ENCODE results near the gene LTBP1.

Gene LTBP1

DNA sequence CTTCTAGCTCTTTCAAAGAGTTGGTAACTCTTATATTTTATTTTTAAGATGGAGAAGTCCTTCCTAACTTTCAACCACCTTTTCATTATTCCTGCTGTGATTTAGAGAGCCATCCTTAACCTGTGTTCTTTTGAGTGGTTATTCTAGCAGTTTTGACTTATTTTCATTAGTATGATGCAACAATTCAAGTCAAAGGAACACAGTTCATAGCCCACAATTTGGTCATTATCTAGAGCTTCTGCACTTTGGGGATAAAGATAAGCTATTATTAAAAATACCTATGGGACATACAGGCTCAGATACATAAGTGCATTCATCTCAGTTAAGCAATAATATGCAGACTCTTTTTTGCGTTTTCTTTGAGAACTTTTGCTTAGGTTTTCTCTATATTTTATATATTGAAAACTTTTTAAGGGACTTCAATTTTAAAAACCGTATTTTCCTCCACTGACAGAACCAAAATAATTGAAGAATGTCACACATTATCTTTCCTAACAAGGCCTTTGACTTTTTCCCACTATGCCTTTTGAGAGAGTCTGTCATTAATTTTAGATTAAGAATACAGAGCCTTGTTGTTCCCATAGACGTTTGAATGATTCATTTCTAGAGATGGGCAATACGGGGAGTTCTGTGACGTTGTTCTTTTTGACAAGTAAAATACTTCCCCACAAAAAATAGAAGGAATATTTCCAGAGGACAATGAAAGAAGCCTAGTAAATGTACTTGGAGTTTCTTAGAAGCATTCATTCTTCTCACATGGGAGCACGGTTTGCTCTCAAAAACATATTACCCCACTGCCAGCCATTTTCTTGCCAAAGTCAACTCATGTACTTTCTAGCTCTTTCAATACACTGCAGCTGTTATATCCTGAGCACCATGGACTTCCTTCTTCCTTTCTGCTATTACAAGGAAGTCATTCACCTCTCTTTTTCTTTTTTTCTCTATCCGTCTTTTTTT is 486.8 kb downstream of the LTBP1 start:
- Histone ChIP-seq H3K4me3 (ENCODE audit: low read length) (no peak overlapping the region), H3K79me1 (ENCODE audit: low read length) (no peaks in the 10 kb centered on the region), H3K9ac (ENCODE audit: low read length) (no peak overlapping the region), H2BK15ac (replicated peaks; ENCODE audit: low read depth) (no peak overlapping the region), H3K27me3 (ENCODE audit: insufficient read depth, low read length, poor library complexity) (no peaks in the 10 kb centered on the region), H3K27ac (ENCODE audit: low read depth, low read length) (no peak overlapping the region), H3K18ac (ENCODE audit: low read length) (no peak overlapping the region), H2BK120ac (ENCODE audit: low read depth, low read length) (no peak overlapping the region), H4K8ac (ENCODE audit: low read depth, low read length) (no peak overlapping the region), H2AK5ac (ENCODE audit: low read length) (no peak overlapping the region), H3K56ac (ENCODE audit: low read length) (no peak overlapping the region), H2BK5ac (ENCODE audit: low read length) (no peak overlapping the region), H3K4me1 (ENCODE audit: control insufficient read depth, low read depth, low read length) (no peaks in the 10 kb centered on the region), H3K23ac (ENCODE audit: low read length) (no peak overlapping the region), H3K79me2 (ENCODE audit: control insufficient read depth, insufficient read depth, low read length) (no peaks in the 10 kb centered on the region), H3K4me2 (ENCODE audit: low read length) (no peak overlapping the region), H3K4ac (ENCODE audit: low read depth, low read length) (no peak overlapping the region), H4K5ac (ENCODE audit: low read length) (no peak overlapping the region), H3K36me3 (ENCODE audit: control insufficient read depth, insufficient read depth, low read length) (no peaks in the 10 kb centered on the region)
- DNase-seq = no peak
- WGBS (ENCODE audit: extremely low coverage, insufficient coverage, low lambda C conversion rate) = no CpG with 5 or more reads among the region's 7 CpGs

DNA sequence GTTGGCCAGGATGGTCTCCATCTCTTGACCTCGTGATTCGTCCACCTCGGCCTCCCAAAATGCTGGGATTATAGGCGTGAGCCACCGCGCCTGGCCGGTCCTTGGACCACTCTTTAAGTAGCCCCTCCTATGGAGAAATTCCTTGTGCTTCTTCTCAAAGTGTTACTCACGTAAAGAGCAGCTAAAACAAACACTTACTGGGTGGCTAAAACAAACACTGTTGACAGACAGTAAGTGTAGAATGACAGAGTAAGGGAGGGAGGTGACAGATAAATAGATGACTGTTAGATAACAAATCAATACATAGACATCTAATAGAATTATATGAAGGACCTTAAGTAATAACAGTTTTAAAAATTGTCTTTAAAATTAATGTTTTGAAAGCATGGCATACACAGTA is 488.8 kb downstream of the LTBP1 start:
- no peak overlapping the region for H2BK5ac ChIP-seq (ENCODE audit: low read length)
- H3K23ac ChIP-seq (ENCODE audit: low read length) = no peak overlapping the region
- H2AK5ac ChIP-seq (ENCODE audit: low read length) = no peak overlapping the region
- H3K4ac ChIP-seq (ENCODE audit: low read depth, low read length) = no peak overlapping the region
- H3K9ac ChIP-seq (ENCODE audit: low read length) = no peak overlapping the region
- H3K27ac ChIP-seq (ENCODE audit: low read depth, low read length) = no peak overlapping the region
- no peak overlapping the region for H3K4me2 ChIP-seq (ENCODE audit: low read length)
- H4K5ac ChIP-seq (ENCODE audit: low read length) = no peak overlapping the region
- H3K56ac ChIP-seq (ENCODE audit: low read length) = no peak overlapping the region
- H3K36me3 ChIP-seq (ENCODE audit: control insufficient read depth, insufficient read depth, low read length) = no peaks in the 10 kb centered on the region
- no peak overlapping the region for H4K8ac ChIP-seq (ENCODE audit: low read depth, low read length)
- no CpG with 5 or more reads among the region's 8 CpGs for WGBS (ENCODE audit: extremely low coverage, insufficient coverage, low lambda C conversion rate)
- H3K27me3 ChIP-seq (ENCODE audit: insufficient read depth, low read length, poor library complexity) = no peaks in the 10 kb centered on the region
- H3K4me3 ChIP-seq (ENCODE audit: low read length) = no peak overlapping the region
- no peaks in the 10 kb centered on the region for H3K79me1 ChIP-seq (ENCODE audit: low read length)
- H3K18ac ChIP-seq (ENCODE audit: low read length) = no peak overlapping the region
- no peak for DNase-seq
- H2BK120ac ChIP-seq (ENCODE audit: low read depth, low read length) = no peak overlapping the region
- H3K79me2 ChIP-seq (ENCODE audit: control insufficient read depth, insufficient read depth, low read length) = no peaks in the 10 kb centered on the region
- no peak overlapping the region for H2BK15ac ChIP-seq (replicated peaks; ENCODE audit: low read depth)
- H3K4me1 ChIP-seq (ENCODE audit: control insufficient read depth, low read depth, low read length) = no peaks in the 10 kb centered on the region

DNA sequence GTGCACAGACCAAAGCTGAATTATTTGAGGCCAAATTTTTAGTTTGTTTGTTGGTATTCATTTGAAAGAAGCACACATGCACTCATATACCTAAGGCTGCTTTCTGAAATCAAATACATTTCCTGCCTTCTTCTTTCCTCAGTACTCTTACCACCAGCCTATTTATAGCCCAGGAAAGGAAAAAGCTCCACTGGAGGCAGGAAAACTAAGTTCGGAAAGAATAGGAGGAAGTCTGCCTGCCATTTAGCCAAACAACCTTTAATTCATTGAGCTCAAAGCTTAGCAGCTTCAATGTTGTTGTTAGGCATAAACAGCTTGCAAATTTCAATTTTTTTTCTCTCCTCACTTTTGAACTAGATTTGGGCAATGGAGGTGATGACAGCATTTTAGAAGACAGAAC is 489.3 kb downstream of the LTBP1 start:
- Histone ChIP-seq H3K9ac (ENCODE audit: low read length) (no peak overlapping the region), H3K4me2 (ENCODE audit: low read length) (no peak overlapping the region), H4K5ac (ENCODE audit: low read length) (no peak overlapping the region), H3K27me3 (ENCODE audit: insufficient read depth, low read length, poor library complexity) (no peaks in the 10 kb centered on the region), H3K4me1 (ENCODE audit: control insufficient read depth, low read depth, low read length) (no peaks in the 10 kb centered on the region), H3K18ac (ENCODE audit: low read length) (no peak overlapping the region), H3K4ac (ENCODE audit: low read depth, low read length) (no peak overlapping the region), H2AK5ac (ENCODE audit: low read length) (no peak overlapping the region), H3K56ac (ENCODE audit: low read length) (no peak overlapping the region), H3K36me3 (ENCODE audit: control insufficient read depth, insufficient read depth, low read length) (no peaks in the 10 kb centered on the region), H2BK120ac (ENCODE audit: low read depth, low read length) (no peak overlapping the region), H3K27ac (ENCODE audit: low read depth, low read length) (no peak overlapping the region), H3K79me2 (ENCODE audit: control insufficient read depth, insufficient read depth, low read length) (no peaks in the 10 kb centered on the region), H3K79me1 (ENCODE audit: low read length) (no peaks in the 10 kb centered on the region), H3K23ac (ENCODE audit: low read length) (no peak overlapping the region), H2BK5ac (ENCODE audit: low read length) (no peak overlapping the region), H2BK15ac (replicated peaks; ENCODE audit: low read depth) (no peak overlapping the region), H3K4me3 (ENCODE audit: low read length) (no peak overlapping the region), H4K8ac (ENCODE audit: low read depth, low read length) (no peak overlapping the region)
- no peak for DNase-seq
- no CpG with 5 or more reads among the region's 1 CpG for WGBS (ENCODE audit: extremely low coverage, insufficient coverage, low lambda C conversion rate)

DNA sequence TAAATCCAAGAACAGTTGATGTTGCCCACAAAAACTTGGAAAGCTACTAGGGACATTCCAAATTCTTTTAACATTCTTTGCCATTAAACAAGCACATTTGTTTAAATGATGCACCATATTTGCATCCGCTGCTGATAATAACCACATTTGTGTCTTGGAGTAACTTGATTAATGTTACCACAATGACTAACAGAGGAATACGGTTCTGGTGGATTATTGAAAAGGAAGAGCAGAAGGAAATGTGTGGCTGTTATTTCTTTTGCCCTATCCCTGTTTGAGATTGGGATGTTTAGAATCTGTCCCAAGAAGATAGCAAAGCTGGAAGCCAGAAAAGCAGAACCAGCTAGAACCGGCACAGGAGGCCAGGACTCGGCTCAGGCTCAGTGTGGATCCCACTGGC is 490.5 kb downstream of the LTBP1 start:
- Histone ChIP-seq H2BK5ac (ENCODE audit: low read length) (no peak overlapping the region), H3K79me1 (ENCODE audit: low read length) (no peaks in the 10 kb centered on the region), H2BK15ac (replicated peaks; ENCODE audit: low read depth) (no peak overlapping the region), H3K4me1 (ENCODE audit: control insufficient read depth, low read depth, low read length) (no peaks in the 10 kb centered on the region), H3K9ac (ENCODE audit: low read length) (no peak overlapping the region), H3K18ac (ENCODE audit: low read length) (no peak overlapping the region), H3K56ac (ENCODE audit: low read length) (no peak overlapping the region), H3K36me3 (ENCODE audit: control insufficient read depth, insufficient read depth, low read length) (no peaks in the 10 kb centered on the region), H3K27me3 (ENCODE audit: insufficient read depth, low read length, poor library complexity) (no peaks in the 10 kb centered on the region), H3K23ac (ENCODE audit: low read length) (no peak overlapping the region), H4K8ac (ENCODE audit: low read depth, low read length) (no peak overlapping the region), H2AK5ac (ENCODE audit: low read length) (no peak overlapping the region), H3K4me3 (ENCODE audit: low read length) (no peak overlapping the region), H3K4ac (ENCODE audit: low read depth, low read length) (no peak overlapping the region), H3K79me2 (ENCODE audit: control insufficient read depth, insufficient read depth, low read length) (no peaks in the 10 kb centered on the region), H4K5ac (ENCODE audit: low read length) (no peak overlapping the region), H2BK120ac (ENCODE audit: low read depth, low read length) (no peak overlapping the region), H3K27ac (ENCODE audit: low read depth, low read length) (no peak overlapping the region), H3K4me2 (ENCODE audit: low read length) (no peak overlapping the region)
- no CpG with 5 or more reads among the region's 4 CpGs for WGBS (ENCODE audit: extremely low coverage, insufficient coverage, low lambda C conversion rate)
- DNase-seq = no peak

DNA sequence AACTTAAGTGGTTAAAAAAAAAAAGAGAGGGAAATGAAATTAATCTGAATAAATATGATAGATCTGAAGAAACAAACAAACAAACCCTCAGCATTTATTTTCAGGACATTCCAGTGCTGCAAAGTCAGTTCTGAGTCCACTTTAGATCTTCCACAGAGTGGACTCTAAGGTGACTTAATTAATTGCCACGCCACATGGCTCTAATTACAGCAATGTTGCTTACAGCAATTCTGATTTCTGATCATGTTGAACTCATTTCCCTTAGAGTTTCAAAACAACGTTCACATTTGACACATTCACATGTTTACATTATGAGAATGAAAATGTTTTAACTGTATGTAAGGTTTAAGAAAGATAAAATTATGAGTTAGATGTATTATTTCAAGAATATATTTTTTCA is 491.1 kb downstream of the LTBP1 start:
- H4K8ac ChIP-seq (ENCODE audit: low read depth, low read length) = no peak overlapping the region
- H2BK15ac ChIP-seq (replicated peaks; ENCODE audit: low read depth) = no peak overlapping the region
- H3K36me3 ChIP-seq (ENCODE audit: control insufficient read depth, insufficient read depth, low read length) = no peaks in the 10 kb centered on the region
- H3K18ac ChIP-seq (ENCODE audit: low read length) = no peak overlapping the region
- no peak overlapping the region for H3K56ac ChIP-seq (ENCODE audit: low read length)
- no peak overlapping the region for H3K9ac ChIP-seq (ENCODE audit: low read length)
- DNase-seq = no peak
- no peaks in the 10 kb centered on the region for H3K79me2 ChIP-seq (ENCODE audit: control insufficient read depth, insufficient read depth, low read length)
- no peak overlapping the region for H3K27ac ChIP-seq (ENCODE audit: low read depth, low read length)
- no peak overlapping the region for H3K4me3 ChIP-seq (ENCODE audit: low read length)
- no peak overlapping the region for H4K5ac ChIP-seq (ENCODE audit: low read length)
- H3K23ac ChIP-seq (ENCODE audit: low read length) = no peak overlapping the region
- no peak overlapping the region for H2BK5ac ChIP-seq (ENCODE audit: low read length)
- no peaks in the 10 kb centered on the region for H3K4me1 ChIP-seq (ENCODE audit: control insufficient read depth, low read depth, low read length)
- no peak overlapping the region for H2BK120ac ChIP-seq (ENCODE audit: low read depth, low read length)
- no CpG with 5 or more reads among the region's 2 CpGs for WGBS (ENCODE audit: extremely low coverage, insufficient coverage, low lambda C conversion rate)
- no peak overlapping the region for H3K4ac ChIP-seq (ENCODE audit: low read depth, low read length)
- no peak overlapping the region for H3K4me2 ChIP-seq (ENCODE audit: low read length)
- no peak overlapping the region for H2AK5ac ChIP-seq (ENCODE audit: low read length)
- no peaks in the 10 kb centered on the region for H3K27me3 ChIP-seq (ENCODE audit: insufficient read depth, low read length, poor library complexity)
- H3K79me1 ChIP-seq (ENCODE audit: low read length) = no peaks in the 10 kb centered on the region

Data from mesendoderm (in vitro differentiated cells).